ENCODE data around the gene PNKD.

PNKD gene

DNA sequence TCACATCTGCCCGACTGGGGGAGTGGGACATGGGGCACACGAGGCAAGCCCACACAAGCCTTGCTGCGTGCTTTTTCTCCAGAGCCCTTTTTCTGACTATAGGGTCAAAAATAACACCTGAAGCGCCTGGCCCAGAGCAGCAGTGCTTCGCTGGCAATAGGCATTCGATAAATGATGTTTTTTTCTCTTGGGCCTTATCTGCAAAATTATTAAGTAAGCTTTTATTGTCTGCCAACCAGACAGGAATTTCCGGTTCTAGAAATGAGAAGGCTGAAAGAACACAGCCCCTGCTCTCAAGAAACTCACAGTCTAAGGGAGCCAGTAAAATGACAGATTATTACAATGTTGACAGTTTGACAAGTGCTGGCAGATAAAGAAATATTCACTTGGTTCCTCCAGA, 24.7 kb downstream of the PNKD start:
- H3K27ac ChIP-seq, result peak overlapping the region; percentile 95
- CTCF ChIA-PET, result interaction anchor here (0.6 kb wide), 1 partner anchor 27 kb away, joined by 3 read pairs; no protein-coding TSS in a partner anchor
- POLR2A ChIA-PET (ENCODE audit: low non-redundant PET), result interaction anchor here (0.6 to 1.5 kb wide), 3 partner anchors 72 to 122 kb away, joined by 4 to 6 read pairs (median 5); no protein-coding TSS in a partner anchor
- TF ChIP-seq CTCF (conservative IDR thresholded peaks at IDR 0.05; ENCODE audit: low read depth), result no peak
- DNase-seq (ENCODE audit: low spot score), result no peak

- ChIA-PET POLR2A (ENCODE audit: low non-redundant PET) (interaction anchor here (1.5 kb wide), 1 partner anchor 10 kb away, joined by 5 read pairs; no protein-coding TSS in a partner anchor), CTCF (no interaction called here)
- peak overlapping the region; percentile 95 for H3K27ac ChIP-seq
- no peak for TF ChIP-seq CTCF (conservative IDR thresholded peaks at IDR 0.05; ENCODE audit: low read depth)
- no peak for DNase-seq (ENCODE audit: low spot score)
Measured at GRCh38 chr2:218296200-218296599, 25.9 kb downstream of the PNKD start.

- DNase-seq (ENCODE audit: low spot score), result no peak
- TF ChIP-seq CTCF (conservative IDR thresholded peaks at IDR 0.05; ENCODE audit: low read depth), result no peak
- ChIA-PET POLR2A (ENCODE audit: low non-redundant PET) (interaction anchor here (1.5 kb wide), 1 partner anchor 10 kb away, joined by 5 read pairs; no protein-coding TSS in a partner anchor), CTCF (interaction anchor here (1.0 kb wide), 1 partner anchor 25 kb away, joined by 3 read pairs; no protein-coding TSS in a partner anchor)
- H3K27ac ChIP-seq, result peak overlapping the region; percentile 95
Measured at GRCh38 chr2:218296847-218297246, 26.5 kb downstream of the PNKD start.

DNA sequence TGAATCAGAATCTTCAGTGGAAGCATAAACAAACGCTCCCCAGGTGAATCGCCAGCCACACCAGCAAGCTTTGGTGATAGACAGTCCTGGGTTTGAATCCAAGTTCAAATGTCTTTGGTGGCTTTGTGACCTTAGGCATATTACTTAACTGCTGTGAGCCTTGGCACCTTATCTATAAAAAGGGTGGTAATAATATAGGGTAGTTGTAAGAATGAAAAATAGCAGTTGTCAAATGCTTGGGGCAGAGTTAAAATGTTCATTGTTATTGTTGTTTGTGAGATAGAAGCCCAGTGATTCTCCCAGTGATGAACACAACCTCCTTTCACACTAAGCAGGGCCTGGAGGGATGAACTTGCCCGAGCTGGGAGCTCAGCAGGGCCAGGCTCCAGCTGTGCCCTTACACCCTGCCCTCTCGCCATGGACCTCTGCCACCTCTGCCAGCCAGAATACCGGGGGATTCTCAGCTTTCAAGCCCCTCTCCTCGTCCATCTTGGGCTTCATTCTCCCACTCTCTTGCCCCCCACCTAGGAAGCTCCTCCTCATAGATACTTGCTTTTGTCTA, 28.1 kb downstream of the PNKD start:
- H3K27ac ChIP-seq, result peak overlapping the region; percentile 95
- CTCF ChIA-PET, result interaction anchor here (0.6 to 1.5 kb wide), 4 partner anchors 22 to 547 kb away, joined by 3 to 6 read pairs (median 3); partner anchors contain the start of gene CATIP
- POLR2A ChIA-PET (ENCODE audit: low non-redundant PET), result interaction anchor here (0.6 to 1.8 kb wide), 4 partner anchors 12 to 69 kb away, joined by 3 to 19 read pairs (median 6); no protein-coding TSS in a partner anchor
- DNase-seq (ENCODE audit: low spot score), result no peak
- no peak for TF ChIP-seq CTCF (conservative IDR thresholded peaks at IDR 0.05; ENCODE audit: low read depth)

- H3K27ac ChIP-seq, result peak overlapping the region; percentile 95; the same call in 1 of the 2 replicates
- CTCF ChIA-PET, result interaction anchor here (0.6 to 0.8 kb wide), 2 partner anchors 15 to 30 kb away, joined by 3 to 5 read pairs; partner anchors contain the start of gene PNKD
- DNase-seq (ENCODE audit: low spot score), result no peak
- no peak for TF ChIP-seq CTCF (conservative IDR thresholded peaks at IDR 0.05; ENCODE audit: low read depth)
- POLR2A ChIA-PET (ENCODE audit: low non-redundant PET), result no interaction called here
Measured at GRCh38 chr2:218300141-218300540, 29.8 kb downstream of the PNKD start.

- no peak for DNase-seq (ENCODE audit: low spot score)
- ChIA-PET POLR2A (ENCODE audit: low non-redundant PET) (interaction anchor here (0.6 kb wide), 2 partner anchors 8 to 27 kb away, joined by 3 read pairs; no protein-coding TSS in a partner anchor), CTCF (interaction anchor here (0.6 to 1.7 kb wide), 7 partner anchors 8 to 342 kb away, joined by 3 to 31 read pairs (median 5); partner anchors contain the start of gene CATIP)
- peak; percentile 93 for TF ChIP-seq CTCF (conservative IDR thresholded peaks at IDR 0.05; ENCODE audit: low read depth)
- H3K27ac ChIP-seq, result no peak overlapping the region; the same call in 1 of the 2 replicates
Measured at GRCh38 chr2:218301176-218301819, 31.0 kb downstream of the PNKD start.

Data from RWPE1 (cell line).